Islet of Langerhans (tissue), 1 donor: ENCODE measurements around the gene HIGD1A.

Experiments
- FAIRE-seq: peaks from one replicate; lab custom pipeline; 2011; peaks lifted over from hg19 to GRCh38; lab: Jason Lieb, UNC

The HIGD1A gene

DNA sequence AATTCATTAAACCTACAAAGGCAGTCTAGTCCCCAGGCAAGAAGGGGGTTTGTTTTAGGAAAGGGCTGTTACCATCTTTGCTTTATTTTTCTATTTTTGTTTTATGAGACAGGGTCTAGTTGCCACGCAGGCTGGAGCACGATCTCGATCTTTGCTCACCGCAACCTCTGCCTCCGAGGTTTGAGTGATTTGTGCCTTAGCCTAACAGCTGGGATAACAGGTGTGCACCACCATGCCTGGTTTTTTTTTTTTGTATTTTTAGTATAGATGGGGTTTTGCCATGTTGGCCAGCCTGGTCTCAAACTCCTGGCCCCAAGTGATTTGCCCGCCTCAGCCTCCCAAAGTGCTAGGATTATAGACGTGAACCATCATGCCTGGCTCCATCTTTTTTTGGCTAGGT, 4.9 kb downstream of the HIGD1A start:
- no peak for FAIRE-seq

DNA sequence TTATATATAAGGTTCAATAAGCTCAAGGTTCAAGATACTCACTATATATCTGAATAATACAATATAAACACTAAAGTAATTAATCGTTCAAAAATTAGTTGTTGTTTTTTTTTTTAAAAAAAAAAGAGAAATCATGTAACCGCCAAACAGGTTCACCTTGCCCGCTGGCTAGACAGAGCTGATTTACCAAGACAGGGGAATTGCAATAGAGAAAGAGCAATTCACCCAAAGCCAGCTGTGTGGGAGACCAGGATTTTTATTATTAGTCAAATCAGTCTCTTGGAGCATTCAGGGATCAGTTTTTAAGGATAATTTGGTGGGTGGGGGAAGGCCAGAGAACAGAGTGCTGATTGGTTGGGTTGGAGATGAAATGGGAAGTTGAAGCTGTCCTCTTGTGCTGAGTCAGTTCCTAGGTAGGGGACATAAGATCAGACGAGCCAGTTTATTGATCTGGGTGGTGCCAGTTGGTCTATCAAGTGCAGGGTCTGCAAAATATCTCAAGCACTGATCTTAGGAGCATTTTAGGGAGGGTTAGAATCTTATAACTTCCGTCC, 7.9 kb downstream of the HIGD1A start:
- no peak for FAIRE-seq

DNA sequence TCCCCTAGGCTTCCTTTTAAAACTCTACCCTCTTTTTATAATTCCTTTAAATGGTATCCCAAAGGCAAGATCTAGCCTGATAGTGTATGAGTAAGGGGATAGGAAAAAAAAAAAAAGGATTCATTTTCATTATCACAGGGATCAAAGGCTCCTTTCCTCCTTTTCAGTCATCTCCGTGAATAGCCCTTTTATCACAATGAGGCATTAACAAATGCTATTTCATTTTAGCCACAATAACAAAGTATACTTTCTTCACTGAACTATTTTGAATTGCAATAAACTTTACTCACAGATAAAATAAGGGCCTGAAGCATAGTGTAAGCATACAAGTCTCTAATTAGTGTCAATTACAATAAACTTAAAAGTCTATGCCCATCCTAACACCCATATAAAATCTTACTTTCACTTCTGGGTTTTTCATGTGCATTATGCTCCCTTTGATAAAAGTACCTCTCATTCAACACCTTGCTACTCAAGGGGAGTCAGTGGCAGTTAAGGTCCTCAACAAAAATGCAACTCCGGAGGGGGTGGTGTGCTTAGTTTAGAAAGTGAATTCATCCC, 8.6 kb downstream of the HIGD1A start:
- no peak for FAIRE-seq

DNA sequence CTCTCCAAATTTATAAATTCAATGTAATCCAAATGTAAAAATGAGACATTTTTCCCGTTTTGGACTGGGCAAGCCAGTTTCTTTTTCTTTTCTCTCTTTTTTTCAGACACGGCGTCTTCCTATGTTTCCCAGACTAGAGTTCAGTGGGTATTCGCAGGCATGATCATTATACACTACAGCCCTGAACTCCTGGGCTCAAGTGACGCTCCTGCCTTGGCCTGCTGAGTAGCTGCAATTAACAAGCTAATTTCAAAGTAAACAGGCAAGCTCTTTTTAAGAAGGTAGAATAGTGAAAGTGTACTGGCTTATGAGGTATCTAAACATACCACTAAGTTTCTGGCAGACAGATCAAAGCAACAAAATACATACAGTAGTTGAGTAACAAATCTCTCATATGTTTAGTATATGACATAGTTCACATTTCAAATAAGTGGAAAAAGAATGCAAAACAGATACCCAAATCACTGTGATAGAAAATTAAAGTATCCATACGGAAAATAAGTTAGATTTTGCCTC, 13.5 kb downstream of the HIGD1A start:
- no peak for FAIRE-seq

DNA sequence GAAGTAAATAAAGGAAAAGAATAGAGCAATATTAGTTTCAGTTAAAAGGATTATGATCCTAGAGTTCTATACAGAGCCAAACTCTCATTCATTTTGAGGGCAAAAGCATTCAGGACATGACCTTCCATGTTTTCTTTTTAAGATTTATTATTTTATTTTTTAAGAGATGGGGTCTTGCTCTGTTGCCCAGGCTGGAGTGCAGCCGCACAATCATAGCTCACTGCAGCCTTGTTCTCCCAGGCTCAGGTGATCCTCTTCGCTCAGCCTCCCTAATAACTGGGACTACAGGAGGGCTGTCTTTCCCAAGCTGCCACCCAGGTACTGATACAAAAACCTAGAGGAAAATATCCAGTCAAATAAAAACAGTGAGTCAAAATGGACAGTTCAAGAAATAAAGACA, 17.7 kb downstream of the HIGD1A start:
- no peak for FAIRE-seq

DNA sequence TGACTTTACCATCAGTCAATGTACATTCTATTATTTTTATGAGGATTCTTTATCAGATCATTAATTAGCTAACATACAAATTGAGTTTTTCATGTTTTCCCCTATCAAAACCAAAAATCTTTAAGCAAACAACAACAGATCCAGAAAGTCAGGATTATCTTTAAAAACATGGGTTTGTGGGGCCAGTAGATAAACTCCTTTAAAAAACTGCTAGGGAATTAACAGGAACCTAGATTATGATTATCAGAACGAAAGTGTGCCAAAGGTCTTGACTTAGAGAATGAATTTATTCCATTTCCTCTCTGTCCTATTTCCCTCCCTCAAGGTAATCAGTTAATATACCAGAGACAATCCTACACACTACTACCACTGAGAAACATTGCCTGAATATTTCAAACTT, 18.1 kb downstream of the HIGD1A start:
- no peak for FAIRE-seq

DNA sequence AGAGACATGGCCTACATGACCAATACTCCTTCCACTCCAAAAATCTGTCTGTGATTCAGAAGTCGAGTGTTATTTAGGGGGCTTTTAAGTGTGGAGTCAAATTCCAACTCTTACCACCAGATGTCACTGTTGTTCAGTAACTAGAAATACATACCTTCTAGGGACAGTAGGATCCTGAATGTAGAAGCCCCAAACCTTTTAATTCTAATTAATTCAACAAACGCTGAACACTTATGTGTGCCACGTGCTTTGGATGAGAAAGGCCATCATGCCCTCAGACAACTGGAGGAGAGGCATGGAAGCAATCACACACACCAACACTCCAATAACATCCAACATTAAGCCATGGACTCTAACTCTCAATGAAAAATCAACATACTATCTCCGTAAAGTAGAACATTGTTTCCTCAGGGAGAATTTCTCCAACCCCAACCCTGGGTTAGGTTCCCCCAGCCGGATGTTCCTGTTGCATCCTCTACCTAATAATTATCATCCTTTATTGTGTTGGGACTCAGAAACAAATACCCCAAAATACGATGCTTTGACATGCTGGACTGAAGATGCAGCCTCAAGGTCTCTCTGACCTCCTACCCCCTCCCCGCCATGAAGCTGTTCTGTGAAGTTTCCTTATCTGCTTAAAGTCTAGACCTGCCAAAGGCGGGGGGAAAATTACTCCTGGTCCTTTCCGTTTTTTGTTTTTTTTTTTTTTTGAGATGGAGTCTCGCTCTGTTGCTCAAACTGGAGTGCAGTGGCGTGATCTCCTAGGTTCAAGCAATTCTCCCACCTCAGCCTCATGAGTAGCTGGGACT, 23.2 kb downstream of the HIGD1A start:
- FAIRE-seq = peak; percentile 76

DNA sequence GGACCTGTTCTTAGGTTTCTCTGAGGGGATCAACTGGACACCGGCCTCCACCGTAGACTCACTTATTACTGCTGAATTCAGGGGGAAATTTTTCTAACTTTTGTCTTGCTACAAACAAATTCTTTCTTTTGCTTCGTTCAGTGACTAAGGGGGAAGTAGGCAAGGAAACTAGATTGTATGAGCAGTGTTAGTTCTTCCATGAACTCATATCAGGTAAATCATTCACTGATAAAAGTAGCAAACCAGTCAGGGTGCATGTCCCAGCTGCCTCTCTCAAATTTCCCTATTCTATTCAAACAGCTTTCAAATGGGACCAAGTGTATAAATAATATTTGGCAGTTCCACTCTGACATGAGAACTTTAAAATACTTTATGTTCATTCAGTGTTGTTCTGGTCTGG, 23.9 kb downstream of the HIGD1A start:
- FAIRE-seq = no peak

DNA sequence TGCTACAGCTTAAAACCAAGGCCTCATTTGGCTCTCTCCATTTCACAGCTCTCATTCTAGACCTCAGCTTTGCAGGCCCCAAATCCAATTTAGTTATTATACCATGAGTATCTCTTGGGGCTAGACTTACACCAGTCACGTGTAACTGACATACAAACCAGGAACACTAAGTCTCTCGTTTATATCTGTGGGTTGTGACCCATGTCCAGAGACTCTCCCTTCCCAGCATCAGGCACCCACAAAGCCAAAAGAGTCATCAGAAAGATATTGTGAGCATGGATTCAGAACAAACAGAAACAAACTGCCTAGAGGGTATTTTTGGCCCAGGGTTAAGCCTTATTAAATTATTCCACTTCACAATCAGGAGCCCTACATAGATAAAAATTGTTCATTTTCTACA, 25.6 kb downstream of the HIGD1A start:
- FAIRE-seq = no peak

DNA sequence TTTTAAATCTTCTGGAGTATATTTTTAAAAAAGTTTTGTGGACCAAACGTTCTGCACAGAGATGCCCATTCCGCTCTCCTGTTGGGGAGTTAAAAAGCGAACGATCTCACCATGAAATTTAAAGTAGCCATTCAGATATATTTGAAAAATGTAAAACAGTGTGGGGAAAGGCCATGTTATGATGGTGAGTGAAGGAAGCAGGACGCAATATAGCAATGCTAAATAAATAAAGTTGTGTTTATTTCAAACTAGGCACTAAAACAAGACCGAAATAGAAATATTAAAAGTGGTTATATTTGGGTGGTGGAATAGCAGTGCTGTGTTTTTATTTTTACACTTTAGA, 30.9 kb downstream of the HIGD1A start:
- no peak for FAIRE-seq

DNA sequence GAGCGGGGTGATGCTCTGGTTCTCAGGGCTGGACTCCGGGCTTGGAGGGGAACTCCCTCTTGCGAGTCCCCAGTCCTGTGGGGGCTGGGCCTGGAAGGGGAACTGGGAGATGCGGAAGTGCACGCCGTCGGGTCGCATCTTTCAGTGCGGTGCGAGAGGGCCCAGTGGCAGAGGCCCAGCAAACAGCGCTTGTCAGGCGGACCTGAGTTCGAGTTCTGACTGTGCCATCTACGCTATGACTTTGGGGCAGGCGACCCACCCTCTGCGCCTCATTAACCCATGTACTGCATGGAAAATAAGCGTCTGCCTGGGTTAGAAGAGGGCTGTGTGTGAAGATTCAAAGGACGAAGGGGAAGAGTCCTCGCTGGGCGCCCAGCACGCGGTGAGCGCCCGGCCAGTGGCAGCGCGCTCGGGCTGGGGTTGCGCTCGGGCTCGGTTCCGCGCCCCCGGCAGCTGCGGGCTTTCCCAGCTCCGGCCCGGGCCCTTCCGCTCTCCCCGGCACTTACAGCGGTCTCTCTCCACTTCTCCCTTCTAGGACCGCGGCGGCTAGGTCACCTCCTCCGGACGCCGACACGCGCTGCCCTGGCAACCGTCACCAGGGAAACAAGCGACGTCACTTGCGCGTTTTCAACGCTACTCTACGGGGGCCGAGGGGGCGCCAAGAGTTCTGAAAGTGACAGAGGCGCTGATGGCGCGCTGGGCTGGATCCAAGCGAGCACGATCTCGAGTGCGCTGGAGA, 31.5 kb downstream of the HIGD1A start, which contains the start of gene CCDC13:
CCDC13 (minus strand) TSS at position 584 of the 739 bp plus-strand sequence. CDS start 14,908 bp downstream, outside the sequence.
- peak; percentile 68 for FAIRE-seq

DNA sequence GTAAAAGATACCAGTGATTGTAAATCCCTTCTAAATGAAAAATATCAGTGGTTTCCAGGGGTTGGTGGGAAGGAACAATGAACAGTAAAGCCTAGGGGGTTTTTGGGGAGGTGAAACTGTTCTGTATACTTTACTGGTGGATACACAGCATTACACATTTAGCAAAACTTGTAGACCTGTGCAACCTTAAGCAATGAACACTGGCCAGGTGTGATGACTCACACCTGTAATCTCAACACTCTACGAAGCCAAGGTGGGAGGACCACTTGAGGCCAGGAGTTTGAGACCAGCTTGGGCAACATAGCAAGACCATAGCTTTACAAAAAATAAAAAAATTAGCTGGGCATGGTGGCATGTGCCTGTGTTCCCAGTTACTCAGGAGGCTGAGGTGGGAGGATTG, 33.0 kb downstream of the HIGD1A start:
- no peak for FAIRE-seq

DNA sequence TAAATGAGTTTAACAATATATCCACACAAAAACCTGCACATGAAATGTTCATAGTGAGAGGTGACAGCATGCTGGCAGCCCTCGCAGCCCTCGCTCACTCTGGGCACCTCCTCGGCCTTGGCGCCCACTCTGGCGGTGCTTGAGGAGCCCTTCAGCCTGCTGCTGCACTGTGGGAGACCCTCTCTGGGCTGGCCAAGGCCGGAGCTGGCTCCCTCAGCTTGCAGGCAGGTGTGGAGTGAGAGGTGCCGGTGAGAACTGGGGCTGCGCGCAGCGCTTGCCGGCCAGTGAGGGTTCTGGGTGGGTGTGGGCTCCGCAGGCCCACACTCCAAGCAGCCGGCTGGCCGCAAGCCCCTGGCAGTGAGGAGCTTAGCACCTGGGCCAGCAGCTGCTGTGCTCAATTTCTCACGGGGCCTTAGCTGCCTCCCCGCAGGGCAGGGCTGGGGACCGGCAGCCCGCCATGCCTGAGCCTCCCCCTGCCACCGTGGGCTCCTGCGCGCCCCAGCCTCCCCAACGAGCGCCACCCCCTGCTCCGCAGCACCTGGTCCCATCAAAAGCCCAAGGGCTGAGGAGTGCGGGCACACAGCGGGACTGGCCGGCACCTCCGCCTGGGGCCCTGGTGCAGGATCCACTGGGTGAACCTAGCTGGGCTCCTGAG, 34.7 kb downstream of the HIGD1A start:
- no peak for FAIRE-seq

DNA sequence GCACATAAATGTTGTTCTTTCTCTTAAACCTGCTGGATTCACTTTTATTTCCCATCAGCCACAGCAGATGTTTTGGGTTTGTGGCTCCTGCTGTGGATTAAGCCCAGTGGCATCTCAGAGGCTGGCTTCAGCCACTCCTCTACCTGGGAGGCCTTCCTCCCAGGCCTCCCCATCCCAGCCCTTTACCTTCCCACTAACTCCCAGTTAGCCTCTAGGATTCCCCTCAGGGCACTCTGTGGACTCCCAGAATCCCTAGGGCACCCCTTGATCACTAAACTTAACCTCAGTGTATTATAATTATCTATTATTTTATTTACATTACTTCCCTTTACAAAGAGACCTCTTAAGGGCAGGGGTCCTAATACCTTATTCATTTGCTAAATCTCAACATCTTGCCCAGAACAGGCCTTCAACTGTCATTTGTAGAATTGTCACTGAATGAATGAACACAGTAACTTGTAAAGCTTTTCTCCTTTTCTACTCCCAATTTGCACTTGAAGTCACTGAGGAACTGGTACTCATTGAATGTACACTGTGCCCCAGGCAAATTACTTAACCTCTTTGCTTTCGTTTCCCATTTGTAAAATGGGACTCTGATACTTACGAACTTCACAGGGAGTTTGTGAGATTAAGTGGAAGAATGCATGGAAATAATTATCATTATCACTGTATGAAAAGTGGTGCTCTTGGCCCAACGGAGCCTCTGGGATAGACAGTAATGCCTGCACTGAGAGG, 39.6 kb downstream of the HIGD1A start:
- no peak for FAIRE-seq

DNA sequence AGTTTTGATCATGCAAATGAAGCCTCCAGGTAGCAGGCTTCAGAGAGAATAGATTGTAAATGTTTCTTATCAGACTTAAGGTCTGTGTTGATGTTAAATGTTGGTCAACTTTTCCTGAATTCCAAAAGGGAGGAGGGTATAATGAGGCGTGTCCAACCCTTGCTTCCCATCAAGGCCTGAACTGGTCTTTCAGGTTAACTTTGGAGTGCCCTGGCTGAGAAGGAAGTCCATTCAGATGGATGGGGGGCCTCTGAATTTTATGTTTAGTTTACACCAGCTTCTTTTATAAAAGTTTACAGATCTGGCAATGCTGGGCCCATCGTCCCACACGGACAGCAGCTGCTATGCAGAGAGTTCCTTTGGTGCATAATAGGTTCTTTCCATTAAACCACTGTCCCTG, 40.2 kb downstream of the HIGD1A start:
- FAIRE-seq = no peak

DNA sequence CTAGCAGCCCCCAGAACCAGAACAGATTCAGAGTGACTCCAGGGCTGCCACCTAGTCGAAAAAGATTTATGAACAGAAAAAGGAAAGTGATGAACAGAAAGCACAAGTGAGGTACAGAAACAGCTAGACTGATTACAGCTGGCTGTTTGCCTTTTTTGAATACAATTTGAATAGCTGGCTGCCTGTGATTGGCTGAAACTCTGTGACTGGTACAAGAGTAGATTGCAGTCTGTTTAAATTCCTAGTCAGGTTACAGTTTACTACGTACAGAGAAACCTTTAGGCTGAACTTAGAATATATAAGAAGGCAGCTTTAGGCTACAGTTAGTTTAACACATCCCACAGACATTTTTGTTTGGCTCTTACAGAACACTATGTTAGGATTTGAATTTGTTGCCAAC, 41.3 kb downstream of the HIGD1A start:
- FAIRE-seq = no peak

DNA sequence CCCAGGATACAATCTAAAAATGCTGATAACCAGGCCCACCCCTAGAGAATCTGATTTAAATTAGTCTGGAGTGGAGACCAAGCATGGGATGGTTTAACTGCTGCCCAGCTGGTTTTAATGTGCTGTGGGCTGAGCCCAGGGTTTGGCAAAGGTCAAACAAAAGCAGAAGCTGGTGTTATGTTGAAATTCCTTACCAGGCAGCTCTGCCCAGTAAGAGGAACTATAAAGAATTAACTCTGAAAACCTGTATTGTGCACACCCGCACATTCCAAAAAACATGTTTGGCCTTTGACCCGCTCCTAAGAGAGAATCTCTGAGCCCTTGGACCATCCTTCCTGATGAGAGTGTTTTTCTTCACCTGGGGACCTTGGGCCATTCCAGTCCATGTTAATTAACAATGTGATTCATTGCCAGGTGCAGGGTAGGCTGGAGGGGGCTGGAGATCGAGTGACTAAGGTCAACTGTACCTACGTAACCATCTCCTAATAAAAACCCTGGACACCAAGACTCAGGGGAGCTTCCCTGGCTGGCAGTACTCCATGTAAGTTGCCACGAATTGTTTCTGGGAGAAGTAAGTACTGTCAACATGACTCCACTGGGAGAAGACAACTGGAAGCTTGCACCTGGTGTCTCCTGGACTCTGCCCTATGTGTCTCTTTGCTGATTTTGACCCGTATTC, 42.1 kb downstream of the HIGD1A start:
- FAIRE-seq = no peak

DNA sequence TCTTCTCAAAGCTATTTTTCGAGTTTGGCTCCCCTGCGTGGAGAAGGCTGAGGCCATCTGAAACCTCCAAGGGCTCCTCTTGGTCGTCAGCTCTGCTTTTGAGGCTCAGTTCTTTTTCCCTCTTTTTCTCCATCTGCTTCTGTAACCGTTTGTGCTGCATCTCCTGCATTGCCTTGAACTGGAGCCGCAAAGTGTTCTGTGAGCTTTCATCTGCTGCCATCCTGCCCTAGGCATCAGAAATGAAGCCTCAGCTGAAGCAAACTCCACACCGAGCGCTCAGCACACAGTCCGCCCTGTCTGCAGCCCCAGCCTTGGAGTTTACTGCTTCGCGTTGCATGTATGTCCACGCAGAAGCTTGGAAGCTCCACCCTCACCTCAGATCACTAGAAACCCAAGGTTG, 46.2 kb downstream of the HIGD1A start:
- FAIRE-seq = no peak

DNA sequence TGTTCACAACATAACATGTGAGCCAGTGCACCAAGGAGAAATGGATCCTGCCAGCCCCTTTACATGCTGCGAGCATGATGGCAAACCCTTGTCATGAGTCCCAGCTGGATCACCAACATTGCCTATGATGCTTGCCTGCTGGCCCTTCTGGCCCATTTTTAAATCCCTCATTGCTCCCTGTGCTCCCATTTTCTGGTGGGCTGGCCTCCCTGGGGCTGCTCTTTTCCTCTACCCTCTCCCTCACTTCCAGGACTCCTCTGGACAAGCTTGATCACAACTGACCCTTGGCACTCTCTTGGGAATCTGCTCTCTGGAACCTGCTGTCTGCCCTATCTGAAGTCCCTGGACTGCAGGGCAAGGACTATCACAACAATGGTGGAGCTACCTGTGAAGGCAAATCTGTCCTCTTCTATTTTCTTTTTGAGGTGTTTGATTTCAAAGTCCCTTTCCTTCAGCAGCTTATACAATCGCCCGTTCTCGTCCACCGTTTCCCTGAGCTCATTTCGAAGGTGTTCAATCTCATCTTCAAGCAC, 47.5 kb downstream of the HIGD1A start:
- FAIRE-seq = no peak

DNA sequence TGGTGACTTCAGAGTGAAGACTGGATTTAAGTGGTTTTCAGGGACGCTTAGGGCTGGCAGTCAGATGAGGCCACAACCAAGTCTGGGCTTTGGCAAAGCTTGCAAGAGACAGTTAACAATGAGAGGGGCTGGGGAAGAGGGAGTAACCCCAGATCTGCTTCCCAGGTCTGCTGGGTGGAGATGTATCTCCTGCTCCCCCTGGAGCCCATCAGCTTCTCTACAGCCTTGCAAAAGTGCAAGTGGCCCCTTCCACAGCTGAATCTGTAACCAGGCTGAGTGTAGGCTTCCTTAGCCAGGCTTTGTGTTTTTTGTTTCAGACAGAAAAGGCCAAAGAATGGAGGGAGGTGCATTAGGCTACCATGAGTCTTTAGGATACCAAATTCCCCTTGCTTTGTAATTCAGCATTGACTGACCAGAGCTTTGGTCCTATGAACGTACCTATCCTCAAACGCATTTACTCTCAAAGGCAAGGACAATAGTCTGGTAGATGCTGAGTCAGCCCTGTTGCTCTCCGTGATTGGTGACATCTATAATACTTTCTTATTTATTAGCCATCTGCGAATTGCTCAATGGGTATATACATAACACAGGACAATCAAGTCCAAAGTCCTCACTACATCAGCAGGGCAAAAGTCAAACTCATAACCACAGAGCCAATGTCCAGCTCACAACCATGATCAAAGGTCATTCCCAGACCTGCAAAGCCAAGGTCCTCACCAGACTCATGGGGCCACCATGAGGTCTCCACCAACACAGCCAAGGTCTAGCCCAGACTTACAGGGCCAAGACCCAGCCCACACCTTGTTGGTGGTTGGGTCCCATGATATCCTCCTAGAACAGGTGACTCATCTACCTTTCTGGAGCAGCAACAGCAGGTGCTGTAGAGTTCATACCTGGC, 48.4 kb downstream of the HIGD1A start:
- FAIRE-seq = no peak
